Parathyroid adenoma (tissue), 2 donors: ENCODE data around the gene TRIP12.
"Not testable (repeated sequence)": the region's sequence is repeated elsewhere in the genome, so short reads cannot be mapped to it uniquely, and the experiment has no call there.

Experiments
- H2AFZ ChIP-seq: fragments of 300-600 bp; sonication (generic); one replicate; pipeline ENCODE4 v1.7.0; 2017; ENCODE audit warnings: antibody characterized with exemption, mild to moderate bottlenecking
- H3K27ac ChIP-seq: fragments of 300-600 bp; sonication (generic); one replicate; pipeline ENCODE4 v1.7.0; 2017
- H3K27me3 ChIP-seq: fragments of 300-600 bp; sonication (generic); one replicate; pipeline ENCODE4 v1.7.0; 2017; ENCODE audit warnings: low read length; ENCODE audit not compliant: control insufficient read depth, insufficient read depth
- H3K36me3 ChIP-seq: fragments of 300-600 bp; sonication (generic); one replicate; pipeline ENCODE4 v1.7.0; 2017; ENCODE audit warnings: low read length; ENCODE audit not compliant: control insufficient read depth, insufficient read depth
- H3K4me1 ChIP-seq: fragments of 300-600 bp; sonication (generic); one replicate; pipeline ENCODE4 v1.7.0; 2017; ENCODE audit warnings: control low read depth
- H3K4me2 ChIP-seq: fragments of 300-600 bp; sonication (generic); one replicate; pipeline ENCODE4 v1.7.0; 2017; ENCODE audit warnings: low read length
- H3K4me3 ChIP-seq: fragments of 300-600 bp; sonication (generic); one replicate; pipeline ENCODE4 v1.7.0; 2017; ENCODE audit warnings: low read depth, low read length
- H3K79me2 ChIP-seq: fragments of 300-600 bp; sonication (generic); one replicate; pipeline ENCODE4 v1.7.0; 2017; ENCODE audit warnings: control low read depth
- H3K9ac ChIP-seq: fragments of 300-600 bp; sonication (generic); one replicate; pipeline ENCODE4 v1.7.0; 2017; ENCODE audit warnings: mild to moderate bottlenecking
- H3K9me3 ChIP-seq: fragments of 300-600 bp; sonication (generic); one replicate; pipeline ENCODE4 v1.7.0; 2017; ENCODE audit warnings: low read length; ENCODE audit not compliant: control insufficient read depth
- TF ChIP-seq, protein P1 (sequence below): fragments of 300-600 bp; sonication (generic); IDR thresholded peaks from one replicate; pipeline ENCODE4 v1.7.0; 2017; ENCODE audit warnings: antibody characterized with exemption, mild to moderate bottlenecking
- donor health status: primary hyperparathyroidism.

TRIP12 gene

DNA sequence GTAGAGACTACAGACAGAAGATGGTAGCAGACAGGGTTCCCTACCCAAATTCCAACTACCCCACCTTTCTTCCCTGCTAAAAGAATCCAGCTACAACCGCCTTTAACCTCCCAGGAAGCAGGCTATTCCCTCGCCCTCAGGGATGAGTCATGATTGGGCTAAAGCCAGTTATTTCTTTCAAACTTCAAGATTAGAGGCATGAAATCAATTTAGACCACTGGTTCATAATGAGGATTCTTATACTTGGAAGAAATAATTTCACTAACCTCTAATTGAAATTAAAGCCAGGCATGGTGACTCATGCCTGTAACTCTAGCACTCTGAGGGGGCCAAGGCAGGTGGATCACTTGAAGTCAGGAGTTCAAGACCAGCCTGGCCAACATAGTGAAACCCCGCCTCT lies 20.0 kb downstream of the TRIP12 start:
- peaks cover 59% of the 10 kb centered on the region for H3K79me2 ChIP-seq
- no peak overlapping the region for H2AFZ ChIP-seq
- H3K4me1 ChIP-seq: peaks cover 5% of the 10 kb centered on the region
- H3K36me3 ChIP-seq: no peaks in the 10 kb centered on the region
- no peak overlapping the region for H3K4me2 ChIP-seq
- H3K4me3 ChIP-seq: no peak overlapping the region
- H3K9ac ChIP-seq: no peak overlapping the region
- no peaks in the 10 kb centered on the region for H3K27me3 ChIP-seq
- TF ChIP-seq, protein P1, sequence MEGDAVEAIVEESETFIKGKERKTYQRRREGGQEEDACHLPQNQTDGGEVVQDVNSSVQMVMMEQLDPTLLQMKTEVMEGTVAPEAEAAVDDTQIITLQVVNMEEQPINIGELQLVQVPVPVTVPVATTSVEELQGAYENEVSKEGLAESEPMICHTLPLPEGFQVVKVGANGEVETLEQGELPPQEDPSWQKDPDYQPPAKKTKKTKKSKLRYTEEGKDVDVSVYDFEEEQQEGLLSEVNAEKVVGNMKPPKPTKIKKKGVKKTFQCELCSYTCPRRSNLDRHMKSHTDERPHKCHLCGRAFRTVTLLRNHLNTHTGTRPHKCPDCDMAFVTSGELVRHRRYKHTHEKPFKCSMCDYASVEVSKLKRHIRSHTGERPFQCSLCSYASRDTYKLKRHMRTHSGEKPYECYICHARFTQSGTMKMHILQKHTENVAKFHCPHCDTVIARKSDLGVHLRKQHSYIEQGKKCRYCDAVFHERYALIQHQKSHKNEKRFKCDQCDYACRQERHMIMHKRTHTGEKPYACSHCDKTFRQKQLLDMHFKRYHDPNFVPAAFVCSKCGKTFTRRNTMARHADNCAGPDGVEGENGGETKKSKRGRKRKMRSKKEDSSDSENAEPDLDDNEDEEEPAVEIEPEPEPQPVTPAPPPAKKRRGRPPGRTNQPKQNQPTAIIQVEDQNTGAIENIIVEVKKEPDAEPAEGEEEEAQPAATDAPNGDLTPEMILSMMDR: no peak
- H3K27ac ChIP-seq: no peak overlapping the region
- H3K9me3 ChIP-seq: no peaks in the 10 kb centered on the region

DNA sequence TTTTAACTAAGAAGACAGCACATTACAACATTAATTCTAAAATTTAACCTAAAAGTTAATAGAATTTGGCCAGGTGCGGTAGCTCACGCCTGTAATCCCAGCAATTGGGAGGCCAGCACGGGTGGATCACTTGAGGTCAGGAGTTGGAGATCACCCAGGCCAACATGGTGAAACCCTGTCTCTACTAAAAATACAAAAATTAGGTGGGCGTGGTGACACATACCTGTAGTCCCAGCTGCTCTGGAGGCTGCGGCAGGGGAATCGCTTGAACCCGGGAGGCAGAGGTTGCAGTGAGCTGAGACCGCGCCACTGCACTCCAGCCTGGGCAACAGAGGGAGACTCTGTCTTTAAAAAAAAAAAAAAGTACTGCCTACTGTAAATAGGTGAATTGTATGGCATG lies 21.3 kb downstream of the TRIP12 start:
- H3K9ac ChIP-seq, H2AFZ ChIP-seq, H3K9me3 ChIP-seq, H3K27me3 ChIP-seq, H3K4me1 ChIP-seq, H3K27ac ChIP-seq, H3K4me2 ChIP-seq, H3K4me3 ChIP-seq, H3K36me3 ChIP-seq: not testable (repeated sequence)
- H3K79me2 ChIP-seq: peaks cover 53% of the 10 kb centered on the region

DNA sequence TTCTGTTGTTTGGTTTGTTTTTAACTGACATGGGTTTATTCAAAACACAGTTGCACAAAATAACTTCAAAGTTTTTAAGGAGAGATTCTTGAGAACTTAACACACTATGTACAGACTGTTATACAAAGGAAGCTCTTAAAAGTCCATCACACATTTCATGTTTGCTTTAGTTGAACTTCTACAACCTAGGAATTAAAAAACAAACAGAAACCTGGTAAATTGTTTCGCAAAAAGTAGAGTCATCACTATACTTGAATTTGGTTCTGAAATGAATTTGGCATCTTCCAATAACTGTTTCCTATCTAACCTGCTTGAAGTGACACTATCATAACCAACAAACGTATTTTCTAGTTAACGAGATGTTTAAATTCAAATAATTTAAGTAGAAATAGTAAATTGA lies 21.8 kb downstream of the TRIP12 start:
- no peak overlapping the region for H3K27ac ChIP-seq
- H3K4me1 ChIP-seq: peaks cover 5% of the 10 kb centered on the region
- H3K79me2 ChIP-seq: peaks cover 52% of the 10 kb centered on the region
- no peaks in the 10 kb centered on the region for H3K36me3 ChIP-seq
- no peaks in the 10 kb centered on the region for H3K9me3 ChIP-seq
- H3K4me2 ChIP-seq: no peak overlapping the region
- TF ChIP-seq, protein P1: no peak
- no peak overlapping the region for H3K4me3 ChIP-seq
- H2AFZ ChIP-seq: no peak overlapping the region
- no peaks in the 10 kb centered on the region for H3K27me3 ChIP-seq
- no peak overlapping the region for H3K9ac ChIP-seq

DNA sequence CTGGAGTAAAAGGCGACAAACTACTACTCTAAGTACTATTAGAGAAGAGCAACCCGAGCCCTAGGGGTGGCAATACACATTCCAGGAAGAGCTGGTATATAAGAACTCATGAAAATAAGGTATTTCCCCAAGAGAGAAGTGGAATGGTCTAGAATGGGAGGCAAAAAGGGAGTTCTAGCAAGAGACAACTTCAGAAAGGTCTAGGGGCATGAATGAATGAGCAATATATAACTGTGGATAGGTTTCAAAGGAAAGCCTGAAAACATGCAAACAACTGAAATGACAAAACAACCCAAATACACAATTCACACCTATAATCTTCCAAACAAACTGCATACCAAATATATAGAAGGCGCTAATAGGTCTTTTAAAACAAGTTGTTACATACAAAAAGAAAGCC lies 22.2 kb downstream of the TRIP12 start:
- TF ChIP-seq, protein P1: no peak
- Histone ChIP-seq H3K36me3 (no peaks in the 10 kb centered on the region), H3K4me2 (no peak overlapping the region), H2AFZ (no peak overlapping the region), H3K27me3 (no peaks in the 10 kb centered on the region), H3K79me2 (peaks cover 52% of the 10 kb centered on the region), H3K4me1 (peaks cover 5% of the 10 kb centered on the region), H3K9me3 (no peaks in the 10 kb centered on the region), H3K9ac (no peak overlapping the region), H3K4me3 (no peak overlapping the region), H3K27ac (no peak overlapping the region)

DNA sequence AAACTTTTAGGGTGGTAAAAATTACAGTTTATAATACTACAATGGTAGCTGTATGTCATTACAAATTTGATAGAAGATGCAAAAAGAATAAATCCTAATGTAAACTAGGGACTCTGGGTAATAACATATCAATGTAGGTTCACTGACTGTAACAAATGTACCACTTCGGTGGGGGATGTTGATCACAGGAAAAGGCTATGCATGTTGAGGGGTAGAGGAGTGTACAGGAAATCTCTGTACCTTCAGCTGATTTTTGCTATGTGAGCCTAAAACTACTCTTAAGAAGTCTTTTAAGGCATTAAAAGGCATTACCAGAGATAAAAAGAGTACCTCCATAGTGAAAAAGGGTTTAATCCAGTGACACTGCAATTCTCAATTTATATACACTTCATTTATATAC lies 25.0 kb downstream of the TRIP12 start:
- TF ChIP-seq, protein P1: no peak

More for the DNA sequence above, 25.0 kb downstream of the TRIP12 start:
- H3K9me3 ChIP-seq: no peaks in the 10 kb centered on the region
- no peaks in the 10 kb centered on the region for H3K4me1 ChIP-seq
- no peaks in the 10 kb centered on the region for H3K36me3 ChIP-seq
- H3K9ac ChIP-seq: no peak overlapping the region
- H3K27me3 ChIP-seq: no peaks in the 10 kb centered on the region
- no peak overlapping the region for H3K27ac ChIP-seq
- no peak overlapping the region for H3K4me3 ChIP-seq
- H3K79me2 ChIP-seq: peaks cover 59% of the 10 kb centered on the region
- no peak overlapping the region for H3K4me2 ChIP-seq
- no peak overlapping the region for H2AFZ ChIP-seq
